Bronchial epithelial cell (primary cell): ENCODE measurements around the gene SLC1A2. TPM values are rescaled to one million over a fixed set of nuclear protein-coding genes. Genes with fewer than 3 reads are reported as not detected.

Experiments
- DNase-seq: peaks from one replicate; pipeline ENCODE4 v3.0.0-alpha.2; 2010; ENCODE audit warnings: low read depth
- FAIRE-seq: peaks from 2 replicates; lab custom pipeline; 2011; peaks lifted over from hg19 to GRCh38; lab: Jason Lieb, UNC
- H3K27me3 ChIP-seq: 2 replicates; pipeline ENCODE4 v1.5.1; 2011; ENCODE audit warnings: low read length; ENCODE audit not compliant: control insufficient read depth, insufficient read depth
- H3K36me3 ChIP-seq: 2 replicates; pipeline ENCODE4 v1.5.1; 2011; ENCODE audit warnings: low read length; ENCODE audit not compliant: control insufficient read depth, insufficient read depth
- H3K4me3 ChIP-seq: 2 replicates; pipeline ENCODE4 v1.5.1; 2011; ENCODE audit warnings: mild to moderate bottlenecking, low read depth, low read length, control low read depth
- CTCF ChIP-seq: IDR thresholded peaks from 2 replicates; pipeline ENCODE4 v1.5.1; 2011; ENCODE audit warnings: mild to moderate bottlenecking, moderate library complexity, low read length, control low read depth, inconsistent platforms; ENCODE audit not compliant: insufficient read depth, severe bottlenecking
- total RNA-seq: library from RNA; depleted of rRNA; stranded (reverse); fragments of >200 nt; gene quantifications from 2 replicates; pipeline ENCODE4 v1.2.1, GENCODE V29; 2014

The SLC1A2 gene
- total RNA-seq, 1 donor from 2014 or later, result under 0.01 TPM

DNA sequence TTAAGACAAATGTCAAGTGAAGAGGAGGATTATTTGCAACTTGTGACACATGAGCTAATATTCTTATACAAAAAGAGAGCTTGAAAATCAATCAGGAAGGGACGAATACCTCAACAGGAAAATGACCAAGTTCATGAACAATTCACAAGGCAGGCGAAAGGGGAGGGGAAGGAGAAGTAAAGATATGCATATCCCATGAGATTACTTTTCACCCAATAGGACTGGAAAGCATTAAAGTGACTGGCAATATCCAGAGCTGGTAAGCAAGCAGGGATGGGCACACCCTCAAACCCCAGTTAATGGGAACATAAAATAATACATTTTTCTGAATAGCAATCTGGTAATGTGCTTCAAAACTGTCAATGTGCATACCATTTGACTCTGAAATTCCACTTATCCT, 129.5 kb downstream of the SLC1A2 start:
- TF ChIP-seq CTCF, result no peak
- peak; percentile 42 for DNase-seq
- Histone ChIP-seq H3K27me3 (no peaks in the 10 kb centered on the region), H3K36me3 (no peaks in the 10 kb centered on the region), H3K4me3 (no peak overlapping the region)
- FAIRE-seq, result no peak

GRCh38 chr11:35288817-35289541, 130.4 kb downstream of the SLC1A2 start:
- DNase-seq (no peak), FAIRE-seq (peak; percentile 32)
- no peak for TF ChIP-seq CTCF
- Histone ChIP-seq H3K36me3 (no peaks in the 10 kb centered on the region), H3K27me3 (no peaks in the 10 kb centered on the region), H3K4me3 (no peak overlapping the region)

- no peak for FAIRE-seq
- Histone ChIP-seq H3K4me3 (no peak overlapping the region), H3K27me3 (no peaks in the 10 kb centered on the region), H3K36me3 (no peaks in the 10 kb centered on the region)
- TF ChIP-seq CTCF, result no peak
- no peak for DNase-seq
These were observed 131.0 kb downstream of the SLC1A2 start for GRCh38 chr11:35288309-35288708.

- no peak overlapping the region for H3K4me3 ChIP-seq
- no peak for TF ChIP-seq CTCF
- H3K27me3 ChIP-seq, result no peaks in the 10 kb centered on the region
- FAIRE-seq (no peak), DNase-seq (no peak)
- no peaks in the 10 kb centered on the region for H3K36me3 ChIP-seq
These were observed 131.9 kb downstream of the SLC1A2 start for GRCh38 chr11:35287344-35287890.

GRCh38 chr11:35286126-35286525, 133.2 kb downstream of the SLC1A2 start:
- Histone ChIP-seq H3K27me3 (no peaks in the 10 kb centered on the region), H3K36me3 (no peaks in the 10 kb centered on the region), H3K4me3 (no peak overlapping the region)
- TF ChIP-seq CTCF, result no peak
- DNase-seq (no peak), FAIRE-seq (no peak)
